Left ventricle myocardium inferior (tissue), 1 donor: Measurements from ENCODE around the gene KCNMA1. TPM values are rescaled to one million over a fixed set of nuclear protein-coding genes. Genes with fewer than 3 reads are reported as not detected.

ENCODE experiments used
- DNase-seq: peaks from one replicate; pipeline ENCODE4 v3.0.0-alpha.2; 2020
- H3K27ac ChIP-seq: fragments of 200-600 bp; replicated peaks from 2 replicates; pipeline ENCODE4 v1.8.0; 2021
- H3K27me3 ChIP-seq: fragments of 200-600 bp; 2 replicates; pipeline ENCODE4 v1.8.0; 2021; ENCODE audit warnings: low read depth
- H3K36me3 ChIP-seq: fragments of 200-600 bp; 2 replicates; pipeline ENCODE4 v1.8.0; 2021
- H3K4me1 ChIP-seq: fragments of 200-600 bp; 2 replicates; pipeline ENCODE4 v1.8.0; 2021
- H3K4me3 ChIP-seq: fragments of 200-600 bp; 2 replicates; pipeline ENCODE4 v1.8.0; 2021; ENCODE audit warnings: mild to moderate bottlenecking, moderate library complexity
- H3K9me3 ChIP-seq: fragments of 200-600 bp; replicated peaks from 2 replicates; pipeline ENCODE4 v1.8.0; 2021
- CTCF ChIP-seq: fragments of 200-600 bp; IDR thresholded peaks from 2 replicates; pipeline ENCODE4 v1.8.0; 2021; ENCODE audit warnings: antibody characterized with exemption, mild to moderate bottlenecking, borderline replicate concordance
- intact Hi-C: fragments of 100-400 bp; cut with micrococcal nuclease; formaldehyde crosslinking; loops from one replicate; pipeline ENCODE4 v1.11.0; 2022
- total RNA-seq: library from RNA; stranded (reverse); fragmentation: NEBNext Ultra II Directional; extraction: Animal tissue kit (Norgen Biotek cat#: 25700); gene quantifications from one replicate; pipeline ENCODE4 v1.2.1, GENCODE V29; 2021
- donor health status: DM: no; HTN: yes; CAD: no; lungs with severe emphysema.

KCNMA1 gene
- total RNA-seq, 1 donor from 2014 or later = 1.8 TPM

DNA sequence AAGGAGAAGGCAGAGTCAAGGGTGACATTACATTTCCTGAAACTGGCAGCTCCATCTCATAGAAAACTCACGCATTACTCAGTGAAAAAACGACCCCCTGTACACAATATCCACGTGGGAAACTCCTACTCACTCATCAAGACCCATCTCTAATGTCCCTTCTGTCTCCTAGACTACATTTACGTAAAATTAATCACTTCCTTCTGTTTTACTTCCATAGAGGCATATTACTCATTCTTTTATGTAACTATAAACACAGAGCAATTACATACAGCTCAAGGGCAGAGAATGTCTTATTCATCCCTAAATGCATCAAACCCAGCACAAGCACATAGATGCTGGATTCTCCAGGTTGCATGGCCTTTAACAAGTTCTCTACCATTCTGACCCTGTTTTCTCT, 281.8 kb downstream of the KCNMA1 start:
- Histone ChIP-seq H3K27ac (no peak overlapping the region), H3K27me3 (peaks cover 44% of the 10 kb centered on the region), H3K4me3 (no peak overlapping the region), H3K36me3 (no peaks in the 10 kb centered on the region), H3K4me1 (no peaks in the 10 kb centered on the region), H3K9me3 (no peaks in the 10 kb centered on the region)
- no peak for TF ChIP-seq CTCF
- no peak for DNase-seq
- intact Hi-C loops = no loop called here

DNA sequence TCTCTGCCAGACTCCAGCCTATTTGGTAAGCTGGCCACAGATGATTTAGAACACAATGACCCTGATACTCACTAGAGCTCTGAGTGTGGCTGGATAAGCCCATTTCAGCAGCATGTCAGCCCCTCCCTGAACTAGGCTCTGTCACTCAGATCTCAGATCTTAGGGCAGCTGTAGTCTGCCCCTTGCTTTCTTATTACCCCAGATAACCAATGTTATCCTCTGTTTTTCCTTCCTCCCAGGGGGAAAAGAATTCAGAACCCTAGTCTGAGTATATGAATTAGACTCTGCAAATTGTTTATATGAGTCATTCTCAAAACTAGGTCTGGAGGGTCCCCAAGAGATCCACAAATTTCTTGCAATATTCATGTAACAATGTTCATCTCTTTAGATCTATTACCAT, 286.2 kb downstream of the KCNMA1 start:
- no peak for DNase-seq
- Histone ChIP-seq H3K27ac (no peak overlapping the region), H3K4me1 (no peaks in the 10 kb centered on the region), H3K9me3 (no peaks in the 10 kb centered on the region), H3K36me3 (no peaks in the 10 kb centered on the region), H3K27me3 (peaks cover 18% of the 10 kb centered on the region), H3K4me3 (no peak overlapping the region)
- intact Hi-C loops = no loop called here
- TF ChIP-seq CTCF = no peak

GRCh38 chr10:77350711-77351119, 286.9 kb downstream of the KCNMA1 start:
- Histone ChIP-seq H3K36me3 (no peaks in the 10 kb centered on the region), H3K4me3 (no peak overlapping the region), H3K9me3 (no peaks in the 10 kb centered on the region), H3K27ac (no peak overlapping the region), H3K4me1 (no peaks in the 10 kb centered on the region), H3K27me3 (peaks cover 17% of the 10 kb centered on the region)
- no peak for TF ChIP-seq CTCF
- DNase-seq = no peak
- intact Hi-C loops = no loop called here

DNA sequence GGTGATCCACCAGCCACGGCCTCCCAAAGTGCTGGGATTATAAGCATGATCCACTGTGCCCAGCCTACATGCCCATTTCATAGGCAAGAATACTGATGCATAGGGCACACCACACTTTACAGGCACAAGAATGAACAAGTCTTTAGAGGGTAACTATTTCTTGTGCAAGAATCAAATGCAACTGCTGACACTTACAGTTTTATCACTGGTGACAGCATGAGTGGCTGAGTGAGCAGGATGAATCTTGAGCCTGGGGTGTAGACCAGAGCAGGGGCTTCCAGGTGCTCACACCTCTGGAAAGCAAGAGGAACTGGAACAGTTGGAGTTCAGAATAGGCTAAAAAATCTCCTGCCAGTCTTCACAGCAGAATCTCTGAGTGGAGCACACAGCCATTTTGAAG, 287.5 kb downstream of the KCNMA1 start:
- Histone ChIP-seq H3K36me3 (no peaks in the 10 kb centered on the region), H3K9me3 (no peaks in the 10 kb centered on the region), H3K27me3 (peaks cover 17% of the 10 kb centered on the region), H3K4me1 (no peaks in the 10 kb centered on the region), H3K4me3 (no peak overlapping the region), H3K27ac (no peak overlapping the region)
- intact Hi-C loops = no loop called here
- no peak for TF ChIP-seq CTCF
- no peak for DNase-seq

- Histone ChIP-seq H3K9me3 (no peaks in the 10 kb centered on the region), H3K4me3 (no peak overlapping the region), H3K36me3 (no peaks in the 10 kb centered on the region), H3K27me3 (peaks cover 22% of the 10 kb centered on the region), H3K4me1 (no peaks in the 10 kb centered on the region), H3K27ac (no peak overlapping the region)
- DNase-seq = no peak
- TF ChIP-seq CTCF = no peak
- intact Hi-C loops = no loop called here
These were observed 288.4 kb downstream of the KCNMA1 start for GRCh38 chr10:77349226-77349625.

DNA sequence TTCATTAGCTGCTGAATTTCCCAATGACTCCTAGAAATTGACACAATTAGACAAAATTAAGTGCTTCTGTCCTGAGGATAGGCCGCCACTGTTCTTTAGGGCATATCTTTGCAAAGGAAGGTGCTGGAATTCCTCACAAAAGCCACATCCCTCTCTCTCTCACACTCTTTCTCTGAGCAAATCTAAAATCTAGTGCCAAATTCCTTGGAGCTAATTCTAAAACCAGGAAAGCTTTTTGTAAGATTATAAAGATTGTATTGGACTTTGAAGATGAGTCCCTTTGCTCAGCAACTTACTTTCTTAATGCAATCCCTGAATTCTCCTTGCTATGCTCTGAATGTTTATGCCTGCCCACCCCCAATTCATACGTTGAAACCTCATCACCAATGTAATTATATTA, 288.9 kb downstream of the KCNMA1 start:
- intact Hi-C loops = no loop called here
- no peak for TF ChIP-seq CTCF
- H3K4me1 ChIP-seq = no peaks in the 10 kb centered on the region

More for the DNA sequence above, 288.9 kb downstream of the KCNMA1 start:
- H3K36me3 ChIP-seq = no peaks in the 10 kb centered on the region
- no peak overlapping the region for H3K4me3 ChIP-seq
- H3K9me3 ChIP-seq = no peaks in the 10 kb centered on the region
- H3K27ac ChIP-seq = no peak overlapping the region
- DNase-seq = no peak
- H3K27me3 ChIP-seq = peaks cover 25% of the 10 kb centered on the region
